ENCODE data around the gene KCTD14. TPM values are rescaled to one million over a fixed set of nuclear protein-coding genes. Genes with fewer than 3 reads are reported as not detected.

The KCTD14 gene
- total RNA-seq, 1 experiment from 2014 or later: 12.6 TPM

DNA sequence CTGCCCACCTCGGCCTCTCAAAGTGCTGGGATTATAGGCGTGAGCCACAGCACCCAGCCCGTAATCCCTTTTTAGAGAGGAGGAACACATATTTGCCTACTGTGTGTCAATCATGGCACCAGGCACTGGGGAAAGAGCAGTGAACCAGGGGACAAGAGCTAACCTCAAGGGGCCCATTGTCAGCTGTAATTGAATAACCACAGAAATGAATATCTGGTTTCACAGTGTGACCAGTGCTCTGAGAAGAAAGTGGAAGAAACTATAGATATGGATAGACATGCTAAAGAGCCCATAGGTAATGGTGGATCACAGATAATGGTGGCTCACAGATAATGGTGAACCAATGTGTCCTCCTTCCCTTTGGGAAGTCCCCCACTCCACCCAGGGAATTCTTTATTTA lies 8.6 kb upstream of the KCTD14 start:
- H3K4me1 Mint-ChIP-seq: peaks cover 6% of the 10 kb centered on the region; the same call in 1 of the 2 replicates
- H3K9me3 Mint-ChIP-seq: peaks cover 6% of the 10 kb centered on the region
- H3K36me3 Mint-ChIP-seq: no peaks in the 10 kb centered on the region
- ATAC-seq (no peak), DNase-seq (ENCODE audit: low spot score) (no peak)
- no peaks in the 10 kb centered on the region for H3K27me3 Mint-ChIP-seq (ENCODE audit: low read depth)
- TF ChIP-seq, protein P1, sequence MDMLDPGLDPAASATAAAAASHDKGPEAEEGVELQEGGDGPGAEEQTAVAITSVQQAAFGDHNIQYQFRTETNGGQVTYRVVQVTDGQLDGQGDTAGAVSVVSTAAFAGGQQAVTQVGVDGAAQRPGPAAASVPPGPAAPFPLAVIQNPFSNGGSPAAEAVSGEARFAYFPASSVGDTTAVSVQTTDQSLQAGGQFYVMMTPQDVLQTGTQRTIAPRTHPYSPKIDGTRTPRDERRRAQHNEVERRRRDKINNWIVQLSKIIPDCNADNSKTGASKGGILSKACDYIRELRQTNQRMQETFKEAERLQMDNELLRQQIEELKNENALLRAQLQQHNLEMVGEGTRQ (CRISPR knock-in tag; IDR thresholded peaks at IDR 0.05): no peak
- TF ChIP-seq, protein P2, sequence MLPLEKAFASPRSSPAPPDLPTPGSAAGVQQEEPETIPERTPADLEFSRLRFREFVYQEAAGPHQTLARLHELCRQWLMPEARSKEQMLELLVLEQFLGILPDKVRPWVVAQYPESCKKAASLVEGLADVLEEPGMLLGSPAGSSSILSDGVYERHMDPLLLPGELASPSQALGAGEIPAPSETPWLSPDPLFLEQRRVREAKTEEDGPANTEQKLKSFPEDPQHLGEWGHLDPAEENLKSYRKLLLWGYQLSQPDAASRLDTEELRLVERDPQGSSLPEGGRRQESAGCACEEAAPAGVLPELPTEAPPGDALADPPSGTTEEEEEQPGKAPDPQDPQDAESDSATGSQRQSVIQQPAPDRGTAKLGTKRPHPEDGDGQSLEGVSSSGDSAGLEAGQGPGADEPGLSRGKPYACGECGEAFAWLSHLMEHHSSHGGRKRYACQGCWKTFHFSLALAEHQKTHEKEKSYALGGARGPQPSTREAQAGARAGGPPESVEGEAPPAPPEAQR (CRISPR knock-in tag; IDR thresholded peaks at IDR 0.05): no peak
- TF ChIP-seq GTF2I (CRISPR knock-in tag; conservative IDR thresholded peaks at IDR 0.05) (no peak), IRF2 (CRISPR knock-in tag; IDR thresholded peaks at IDR 0.05; ENCODE audit: borderline replicate concordance, low read depth) (no peak), CREM (CRISPR knock-in tag; IDR thresholded peaks at IDR 0.05) (no peak), NR3C1 (CRISPR knock-in tag; conservative IDR thresholded peaks at IDR 0.05; ENCODE audit: low read depth) (no peak), NFE2L1 (CRISPR knock-in tag; IDR thresholded peaks at IDR 0.05) (no peak), ZNF263 (CRISPR knock-in tag; IDR thresholded peaks at IDR 0.05; ENCODE audit: low read depth) (no peak), ZNF138 (CRISPR knock-in tag; conservative IDR thresholded peaks at IDR 0.05) (no peak), ZNF121 (CRISPR knock-in tag; IDR thresholded peaks at IDR 0.05) (no peak), SMAD3 (CRISPR knock-in tag; IDR thresholded peaks at IDR 0.05; ENCODE audit: borderline replicate concordance) (no peak), TEAD4 (CRISPR knock-in tag; IDR thresholded peaks at IDR 0.05) (no peak)
- TF ChIP-seq, protein P3, sequence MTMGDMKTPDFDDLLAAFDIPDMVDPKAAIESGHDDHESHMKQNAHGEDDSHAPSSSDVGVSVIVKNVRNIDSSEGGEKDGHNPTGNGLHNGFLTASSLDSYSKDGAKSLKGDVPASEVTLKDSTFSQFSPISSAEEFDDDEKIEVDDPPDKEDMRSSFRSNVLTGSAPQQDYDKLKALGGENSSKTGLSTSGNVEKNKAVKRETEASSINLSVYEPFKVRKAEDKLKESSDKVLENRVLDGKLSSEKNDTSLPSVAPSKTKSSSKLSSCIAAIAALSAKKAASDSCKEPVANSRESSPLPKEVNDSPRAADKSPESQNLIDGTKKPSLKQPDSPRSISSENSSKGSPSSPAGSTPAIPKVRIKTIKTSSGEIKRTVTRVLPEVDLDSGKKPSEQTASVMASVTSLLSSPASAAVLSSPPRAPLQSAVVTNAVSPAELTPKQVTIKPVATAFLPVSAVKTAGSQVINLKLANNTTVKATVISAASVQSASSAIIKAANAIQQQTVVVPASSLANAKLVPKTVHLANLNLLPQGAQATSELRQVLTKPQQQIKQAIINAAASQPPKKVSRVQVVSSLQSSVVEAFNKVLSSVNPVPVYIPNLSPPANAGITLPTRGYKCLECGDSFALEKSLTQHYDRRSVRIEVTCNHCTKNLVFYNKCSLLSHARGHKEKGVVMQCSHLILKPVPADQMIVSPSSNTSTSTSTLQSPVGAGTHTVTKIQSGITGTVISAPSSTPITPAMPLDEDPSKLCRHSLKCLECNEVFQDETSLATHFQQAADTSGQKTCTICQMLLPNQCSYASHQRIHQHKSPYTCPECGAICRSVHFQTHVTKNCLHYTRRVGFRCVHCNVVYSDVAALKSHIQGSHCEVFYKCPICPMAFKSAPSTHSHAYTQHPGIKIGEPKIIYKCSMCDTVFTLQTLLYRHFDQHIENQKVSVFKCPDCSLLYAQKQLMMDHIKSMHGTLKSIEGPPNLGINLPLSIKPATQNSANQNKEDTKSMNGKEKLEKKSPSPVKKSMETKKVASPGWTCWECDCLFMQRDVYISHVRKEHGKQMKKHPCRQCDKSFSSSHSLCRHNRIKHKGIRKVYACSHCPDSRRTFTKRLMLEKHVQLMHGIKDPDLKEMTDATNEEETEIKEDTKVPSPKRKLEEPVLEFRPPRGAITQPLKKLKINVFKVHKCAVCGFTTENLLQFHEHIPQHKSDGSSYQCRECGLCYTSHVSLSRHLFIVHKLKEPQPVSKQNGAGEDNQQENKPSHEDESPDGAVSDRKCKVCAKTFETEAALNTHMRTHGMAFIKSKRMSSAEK (CRISPR knock-in tag; IDR thresholded peaks at IDR 0.05; ENCODE audit: borderline replicate concordance): no peak
- TF ChIP-seq, protein P4, sequence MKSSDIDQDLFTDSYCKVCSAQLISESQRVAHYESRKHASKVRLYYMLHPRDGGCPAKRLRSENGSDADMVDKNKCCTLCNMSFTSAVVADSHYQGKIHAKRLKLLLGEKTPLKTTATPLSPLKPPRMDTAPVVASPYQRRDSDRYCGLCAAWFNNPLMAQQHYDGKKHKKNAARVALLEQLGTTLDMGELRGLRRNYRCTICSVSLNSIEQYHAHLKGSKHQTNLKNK (CRISPR knock-in tag; IDR thresholded peaks at IDR 0.05): no peak
- TF ChIP-seq, protein P5, sequence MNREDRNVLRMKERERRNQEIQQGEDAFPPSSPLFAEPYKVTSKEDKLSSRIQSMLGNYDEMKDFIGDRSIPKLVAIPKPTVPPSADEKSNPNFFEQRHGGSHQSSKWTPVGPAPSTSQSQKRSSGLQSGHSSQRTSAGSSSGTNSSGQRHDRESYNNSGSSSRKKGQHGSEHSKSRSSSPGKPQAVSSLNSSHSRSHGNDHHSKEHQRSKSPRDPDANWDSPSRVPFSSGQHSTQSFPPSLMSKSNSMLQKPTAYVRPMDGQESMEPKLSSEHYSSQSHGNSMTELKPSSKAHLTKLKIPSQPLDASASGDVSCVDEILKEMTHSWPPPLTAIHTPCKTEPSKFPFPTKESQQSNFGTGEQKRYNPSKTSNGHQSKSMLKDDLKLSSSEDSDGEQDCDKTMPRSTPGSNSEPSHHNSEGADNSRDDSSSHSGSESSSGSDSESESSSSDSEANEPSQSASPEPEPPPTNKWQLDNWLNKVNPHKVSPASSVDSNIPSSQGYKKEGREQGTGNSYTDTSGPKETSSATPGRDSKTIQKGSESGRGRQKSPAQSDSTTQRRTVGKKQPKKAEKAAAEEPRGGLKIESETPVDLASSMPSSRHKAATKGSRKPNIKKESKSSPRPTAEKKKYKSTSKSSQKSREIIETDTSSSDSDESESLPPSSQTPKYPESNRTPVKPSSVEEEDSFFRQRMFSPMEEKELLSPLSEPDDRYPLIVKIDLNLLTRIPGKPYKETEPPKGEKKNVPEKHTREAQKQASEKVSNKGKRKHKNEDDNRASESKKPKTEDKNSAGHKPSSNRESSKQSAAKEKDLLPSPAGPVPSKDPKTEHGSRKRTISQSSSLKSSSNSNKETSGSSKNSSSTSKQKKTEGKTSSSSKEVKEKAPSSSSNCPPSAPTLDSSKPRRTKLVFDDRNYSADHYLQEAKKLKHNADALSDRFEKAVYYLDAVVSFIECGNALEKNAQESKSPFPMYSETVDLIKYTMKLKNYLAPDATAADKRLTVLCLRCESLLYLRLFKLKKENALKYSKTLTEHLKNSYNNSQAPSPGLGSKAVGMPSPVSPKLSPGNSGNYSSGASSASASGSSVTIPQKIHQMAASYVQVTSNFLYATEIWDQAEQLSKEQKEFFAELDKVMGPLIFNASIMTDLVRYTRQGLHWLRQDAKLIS (CRISPR knock-in tag; IDR thresholded peaks at IDR 0.05; ENCODE audit: borderline replicate concordance): no peak
- no peak overlapping the region for H3K4me3 Mint-ChIP-seq
- no peak overlapping the region for H3K27ac Mint-ChIP-seq
- ChIA-PET POLR2A (no interaction called here), CTCF (interaction anchor here (1.1 to 8.3 kb wide), 3 partner anchors 9 to 47 kb away, joined by 3 to 46 read pairs (median 4); no protein-coding TSS in a partner anchor)

Data from WTC11 (cell line).